Endothelial cell (in vitro differentiated cells): ENCODE results near the gene SDK2. TPM values are rescaled to one million over a fixed set of nuclear protein-coding genes. Genes with fewer than 3 reads are reported as not detected.

ENCODE experiments used
- DNase-seq: peaks from one replicate; pipeline ENCODE4 v3.0.0; 2021; ENCODE audit warnings: low spot score
- H3K27ac Mint-ChIP-seq: one replicate; pipeline ENCODE4 v1.8.0; 2021; ENCODE audit warnings: mixed read lengths, inconsistent platforms; ENCODE audit not compliant: unreplicated experiment
- H3K27me3 Mint-ChIP-seq: one replicate; pipeline ENCODE4 v1.8.0; 2021; ENCODE audit warnings: mild to moderate bottlenecking, moderate library complexity, mixed read lengths, inconsistent platforms; ENCODE audit not compliant: unreplicated experiment
- H3K36me3 Mint-ChIP-seq: one replicate; pipeline ENCODE4 v1.8.0; 2021; ENCODE audit warnings: mild to moderate bottlenecking, low read depth, mixed read lengths, inconsistent platforms; ENCODE audit not compliant: unreplicated experiment
- H3K4me1 Mint-ChIP-seq: one replicate; pipeline ENCODE4 v1.8.0; 2021; ENCODE audit warnings: mild to moderate bottlenecking, mixed read lengths, inconsistent platforms; ENCODE audit not compliant: unreplicated experiment
- H3K4me3 Mint-ChIP-seq: one replicate; pipeline ENCODE4 v1.8.0; 2021; ENCODE audit warnings: mild to moderate bottlenecking, mixed read lengths, inconsistent platforms; ENCODE audit not compliant: unreplicated experiment
- H3K9me3 Mint-ChIP-seq: one replicate; pipeline ENCODE4 v1.8.0; 2021; ENCODE audit warnings: mixed read lengths, inconsistent platforms; ENCODE audit not compliant: unreplicated experiment
- total RNA-seq: library from RNA; stranded (reverse); fragmentation: NEBNext Ultra II Directional; extraction: Animal tissue kit (Norgen Biotek cat#: 25700); gene quantifications from one replicate; pipeline ENCODE4 v1.2.1, GENCODE V29; 2021; ENCODE audit not compliant: unreplicated experiment
- TF ChIP-seq, protein P1 (sequence below): fragments of 200-600 bp; sonication (generic); IDR thresholded peaks from one replicate; pipeline ENCODE4 v1.5.0; 2021; ENCODE audit warnings: antibody characterized with exemption; ENCODE audit not compliant: unreplicated experiment

SDK2 gene
- total RNA-seq, 1 donor from 2014 or later: 2.4 TPM

DNA sequence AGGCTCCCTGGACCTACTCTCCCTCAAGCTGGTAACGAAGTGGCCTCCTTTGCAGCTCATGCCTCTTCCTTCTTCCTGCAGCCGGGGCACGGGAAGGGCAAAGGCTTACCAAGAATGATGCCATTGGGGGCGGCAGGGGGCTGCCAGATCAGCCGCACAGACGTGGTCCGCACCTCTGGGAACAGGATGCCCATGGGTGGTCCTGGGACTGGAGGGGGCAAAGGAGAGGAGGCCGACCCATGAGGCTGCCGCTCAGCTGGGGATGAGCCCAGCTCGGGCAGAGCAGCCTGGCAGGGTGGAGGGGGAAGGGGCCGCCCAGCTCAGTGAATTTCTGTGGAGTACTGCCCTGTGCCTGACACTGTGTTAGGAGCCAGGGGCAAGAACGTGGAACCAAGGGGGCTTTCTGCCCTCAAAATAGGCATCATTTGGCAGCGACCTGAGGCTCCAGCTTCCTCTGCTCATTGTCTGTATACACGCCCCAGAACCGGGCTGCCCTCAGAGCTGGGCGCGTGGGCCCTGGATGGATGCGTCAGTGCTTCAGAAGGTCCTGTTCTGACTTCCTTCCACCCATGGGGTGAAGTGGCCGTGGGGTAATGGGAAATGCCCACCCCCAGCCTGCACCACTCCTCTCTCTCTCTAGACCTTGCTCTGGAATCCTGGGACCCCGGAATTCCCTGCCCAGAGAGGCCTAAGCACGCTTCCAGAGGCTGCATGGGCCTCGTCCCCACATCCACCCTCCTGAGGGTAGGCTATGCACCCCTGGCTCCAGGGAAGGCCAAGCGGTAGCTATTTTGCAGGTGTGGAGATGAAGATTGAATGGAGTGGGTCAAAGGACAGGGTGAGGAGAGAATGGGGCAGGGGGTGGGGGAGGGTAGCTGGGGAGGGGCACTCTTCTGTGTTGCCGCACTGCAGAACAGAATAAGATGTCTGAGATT, 252.6 kb downstream of the SDK2 start:
- no peak overlapping the region for H3K4me3 Mint-ChIP-seq
- TF ChIP-seq, protein P1, sequence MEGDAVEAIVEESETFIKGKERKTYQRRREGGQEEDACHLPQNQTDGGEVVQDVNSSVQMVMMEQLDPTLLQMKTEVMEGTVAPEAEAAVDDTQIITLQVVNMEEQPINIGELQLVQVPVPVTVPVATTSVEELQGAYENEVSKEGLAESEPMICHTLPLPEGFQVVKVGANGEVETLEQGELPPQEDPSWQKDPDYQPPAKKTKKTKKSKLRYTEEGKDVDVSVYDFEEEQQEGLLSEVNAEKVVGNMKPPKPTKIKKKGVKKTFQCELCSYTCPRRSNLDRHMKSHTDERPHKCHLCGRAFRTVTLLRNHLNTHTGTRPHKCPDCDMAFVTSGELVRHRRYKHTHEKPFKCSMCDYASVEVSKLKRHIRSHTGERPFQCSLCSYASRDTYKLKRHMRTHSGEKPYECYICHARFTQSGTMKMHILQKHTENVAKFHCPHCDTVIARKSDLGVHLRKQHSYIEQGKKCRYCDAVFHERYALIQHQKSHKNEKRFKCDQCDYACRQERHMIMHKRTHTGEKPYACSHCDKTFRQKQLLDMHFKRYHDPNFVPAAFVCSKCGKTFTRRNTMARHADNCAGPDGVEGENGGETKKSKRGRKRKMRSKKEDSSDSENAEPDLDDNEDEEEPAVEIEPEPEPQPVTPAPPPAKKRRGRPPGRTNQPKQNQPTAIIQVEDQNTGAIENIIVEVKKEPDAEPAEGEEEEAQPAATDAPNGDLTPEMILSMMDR: no peak
- H3K36me3 Mint-ChIP-seq: no peaks in the 10 kb centered on the region
- peaks cover 6% of the 10 kb centered on the region for H3K27me3 Mint-ChIP-seq
- no peak for DNase-seq
- H3K27ac Mint-ChIP-seq: no peak overlapping the region
- H3K9me3 Mint-ChIP-seq: no peaks in the 10 kb centered on the region
- no peaks in the 10 kb centered on the region for H3K4me1 Mint-ChIP-seq

DNA sequence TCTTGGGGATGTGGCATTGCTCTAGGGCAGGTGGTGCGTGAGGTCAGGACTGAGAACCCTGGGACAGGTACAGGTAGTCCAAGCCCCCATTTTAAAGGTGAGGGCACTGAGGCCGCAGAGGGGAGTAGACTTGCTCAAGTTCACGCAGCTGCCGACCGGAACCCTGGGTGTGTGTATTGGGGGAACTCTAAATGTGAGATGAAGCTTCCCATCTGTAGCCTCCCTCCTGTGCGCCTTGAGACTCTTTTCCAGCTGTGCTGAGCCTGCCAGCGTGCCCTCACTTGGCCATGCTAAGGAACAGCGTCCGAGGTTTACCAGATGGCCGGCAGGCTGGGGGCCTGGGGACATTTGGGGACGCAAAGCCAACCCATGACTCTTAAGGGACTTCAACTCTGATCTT, 253.4 kb downstream of the SDK2 start:
- H3K4me3 Mint-ChIP-seq: no peak overlapping the region
- DNase-seq: no peak
- H3K4me1 Mint-ChIP-seq: no peaks in the 10 kb centered on the region
- no peak overlapping the region for H3K27ac Mint-ChIP-seq
- no peaks in the 10 kb centered on the region for H3K36me3 Mint-ChIP-seq
- peaks cover 6% of the 10 kb centered on the region for H3K27me3 Mint-ChIP-seq
- H3K9me3 Mint-ChIP-seq: no peaks in the 10 kb centered on the region
- TF ChIP-seq, protein P1: no peak

DNA sequence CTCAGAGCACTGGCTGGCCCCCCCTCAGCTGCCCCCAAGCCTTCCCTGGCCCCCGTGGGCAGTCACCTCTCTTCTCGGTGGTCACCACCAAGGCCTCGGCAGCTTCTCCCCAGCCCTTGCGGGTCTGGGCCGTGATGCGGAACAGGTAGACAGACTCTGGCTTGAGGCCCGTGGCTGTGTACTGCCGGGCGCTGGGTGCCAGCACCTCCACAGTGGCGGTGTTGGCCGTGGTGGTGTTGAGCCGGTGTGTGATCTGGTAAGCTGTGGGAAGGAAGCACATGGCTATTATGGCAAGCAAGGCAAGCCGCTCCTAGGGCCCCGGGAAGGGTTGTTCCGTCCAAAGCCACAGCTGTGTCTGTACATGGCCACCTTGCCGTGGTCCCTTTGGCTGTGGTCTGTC, 254.0 kb downstream of the SDK2 start:
- TF ChIP-seq, protein P1: no peak
- Mint-ChIP-seq H3K4me1 (no peaks in the 10 kb centered on the region), H3K27me3 (peaks cover 6% of the 10 kb centered on the region), H3K4me3 (no peak overlapping the region), H3K27ac (no peak overlapping the region), H3K9me3 (no peaks in the 10 kb centered on the region), H3K36me3 (no peaks in the 10 kb centered on the region)
- no peak for DNase-seq

DNA sequence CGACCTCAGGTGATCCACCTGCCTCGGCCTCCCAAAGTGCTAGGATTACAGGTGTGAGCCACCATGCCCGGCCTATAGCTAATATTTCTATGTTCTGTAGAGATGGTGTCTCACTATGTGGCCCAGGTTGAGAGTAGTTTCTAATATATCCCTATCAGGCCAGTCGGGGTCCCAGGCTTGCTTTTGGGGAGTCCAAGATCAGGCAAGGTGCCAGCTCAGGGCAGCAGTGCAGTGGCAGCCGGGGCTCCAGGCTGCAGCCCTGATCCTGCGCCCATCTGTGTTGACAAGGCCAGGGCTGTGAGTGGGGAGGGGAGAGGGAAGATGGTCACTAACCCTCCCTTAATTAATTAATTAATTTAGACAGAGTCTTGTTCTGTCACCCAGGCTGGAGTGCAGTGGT, 254.8 kb downstream of the SDK2 start:
- no peak overlapping the region for H3K4me3 Mint-ChIP-seq
- TF ChIP-seq, protein P1: no peak
- H3K4me1 Mint-ChIP-seq: no peaks in the 10 kb centered on the region
- peaks cover 6% of the 10 kb centered on the region for H3K27me3 Mint-ChIP-seq
- no peak overlapping the region for H3K27ac Mint-ChIP-seq
- no peaks in the 10 kb centered on the region for H3K9me3 Mint-ChIP-seq
- H3K36me3 Mint-ChIP-seq: no peaks in the 10 kb centered on the region
- no peak for DNase-seq

DNA sequence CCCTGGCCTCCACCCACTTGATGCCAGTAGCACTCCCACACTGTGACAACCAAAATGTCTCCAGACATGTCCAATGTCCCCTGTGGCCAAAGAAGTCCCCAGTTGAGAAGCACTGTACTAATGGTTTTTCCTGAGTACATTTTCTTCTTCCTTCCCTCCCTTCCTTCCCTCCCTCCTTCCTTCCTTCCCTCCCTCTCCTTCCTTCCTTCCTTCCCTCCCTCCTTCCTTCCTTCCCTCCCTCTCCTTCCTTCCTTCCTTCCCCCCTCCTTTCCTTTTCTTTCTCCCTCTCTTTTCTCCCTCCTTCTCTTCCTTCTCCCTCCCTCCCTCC, 255.7 kb downstream of the SDK2 start:
- Mint-ChIP-seq H3K27ac (no peak overlapping the region), H3K4me1 (no peaks in the 10 kb centered on the region), H3K27me3 (peaks cover 2% of the 10 kb centered on the region), H3K9me3 (no peaks in the 10 kb centered on the region), H3K4me3 (no peak overlapping the region), H3K36me3 (no peaks in the 10 kb centered on the region)
- DNase-seq: no peak
- TF ChIP-seq, protein P1: no peak
